ENCODE data around the gene RPL38.

RPL38 gene

DNA sequence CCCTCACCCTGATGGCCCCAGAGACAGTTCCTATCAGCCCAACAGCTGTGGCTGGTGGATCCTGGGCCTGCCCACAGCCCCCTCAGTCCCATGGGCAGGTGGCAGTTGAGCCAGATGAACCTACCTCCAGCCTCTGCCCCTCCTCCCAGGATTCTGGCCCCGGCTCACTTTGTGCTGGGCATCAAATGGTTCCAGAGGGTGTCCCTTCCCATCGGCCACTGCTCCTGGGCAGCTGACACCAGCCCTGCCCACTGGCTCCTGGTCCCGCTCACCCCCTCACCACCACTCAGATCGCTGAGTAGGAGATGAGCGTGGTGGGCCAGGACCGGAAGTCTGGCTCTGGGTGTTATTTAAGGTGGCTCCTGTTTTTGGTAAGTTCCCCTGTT, 11.9 kb downstream of the RPL38 start:
- Histone ChIP-seq H3K27ac (ENCODE audit: low read depth, low read length) (no peak overlapping the region), H3K4me3 (ENCODE audit: low read depth in 1 of 2, low read length in 2 of 2) (no peak overlapping the region), H3K9ac (ENCODE audit: low read depth in 1 of 2, low read length in 2 of 2) (no peak overlapping the region), H3K4me1 (ENCODE audit: control insufficient read depth in 1 of 2, insufficient read depth in 2 of 2, low read length in 2 of 2) (peaks cover 21 to 49% of the 10 kb centered on the region in 2 donors), H3K27me3 (ENCODE audit: control insufficient read depth in 1 of 2, insufficient read depth in 2 of 2, low read length in 2 of 2) (peaks cover 5 to 13% of the 10 kb centered on the region in 2 donors), H3K36me3 (ENCODE audit: control insufficient read depth in 1 of 2, insufficient read depth in 2 of 2, low read length in 2 of 2) (peaks cover 5 to 7% of the 10 kb centered on the region in 2 donors), H3K9me3 (ENCODE audit: control insufficient read depth in 1 of 2, low read length in 2 of 2) (no peaks in the 10 kb centered on the region)

DNA sequence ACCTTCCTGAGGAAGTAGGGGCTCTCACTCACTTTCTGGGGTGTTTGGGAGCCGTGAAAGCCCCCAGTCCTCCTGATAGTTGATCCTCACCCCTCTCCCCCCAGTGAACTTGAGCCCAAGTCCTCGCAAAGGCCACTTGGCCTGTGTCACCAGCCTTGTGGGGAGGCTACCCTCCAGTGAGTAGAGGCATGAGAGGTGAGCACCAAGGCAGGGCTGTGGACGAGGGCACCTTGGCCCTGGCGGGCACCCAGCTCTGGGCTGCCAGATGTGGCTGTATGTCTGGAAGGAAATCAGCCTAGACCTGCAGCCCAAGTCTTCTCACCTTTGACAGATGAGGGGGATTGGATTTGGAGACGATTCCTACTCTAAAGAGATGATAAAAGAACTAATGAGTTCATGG, 13.0 kb downstream of the RPL38 start:
- H3K27ac ChIP-seq (ENCODE audit: low read depth, low read length) = no peak overlapping the region
- H3K36me3 ChIP-seq (ENCODE audit: control insufficient read depth in 1 of 2, insufficient read depth in 2 of 2, low read length in 2 of 2) = no peaks in the 10 kb centered on the region
- H3K9ac ChIP-seq (ENCODE audit: low read depth in 1 of 2, low read length in 2 of 2) = no peak overlapping the region
- H3K9me3 ChIP-seq (ENCODE audit: control insufficient read depth in 1 of 2, low read length in 2 of 2) = no peaks in the 10 kb centered on the region
- peaks cover 5 to 13% of the 10 kb centered on the region in 2 donors for H3K27me3 ChIP-seq (ENCODE audit: control insufficient read depth in 1 of 2, insufficient read depth in 2 of 2, low read length in 2 of 2)
- H3K4me3 ChIP-seq (ENCODE audit: low read depth in 1 of 2, low read length in 2 of 2) = no peak overlapping the region
- H3K4me1 ChIP-seq (ENCODE audit: control insufficient read depth in 1 of 2, insufficient read depth in 2 of 2, low read length in 2 of 2) = peaks cover 14 to 41% of the 10 kb centered on the region in 2 donors

GRCh38 chr17:74217037-74217730, 13.7 kb downstream of the RPL38 start:
- Histone ChIP-seq H3K27me3 (ENCODE audit: control insufficient read depth in 1 of 2, insufficient read depth in 2 of 2, low read length in 2 of 2) (peaks cover 5 to 13% of the 10 kb centered on the region in 2 donors), H3K9me3 (ENCODE audit: control insufficient read depth in 1 of 2, low read length in 2 of 2) (no peaks in the 10 kb centered on the region), H3K9ac (ENCODE audit: low read depth in 1 of 2, low read length in 2 of 2) (no peak overlapping the region), H3K36me3 (ENCODE audit: control insufficient read depth in 1 of 2, insufficient read depth in 2 of 2, low read length in 2 of 2) (no peaks in the 10 kb centered on the region), H3K27ac (ENCODE audit: low read depth, low read length) (no peak overlapping the region), H3K4me3 (ENCODE audit: low read depth in 1 of 2, low read length in 2 of 2) (no peak overlapping the region), H3K4me1 (ENCODE audit: control insufficient read depth in 1 of 2, insufficient read depth in 2 of 2, low read length in 2 of 2) (peaks cover 8 to 35% of the 10 kb centered on the region in 2 donors)

GRCh38 chr17:74217888-74218287, 14.4 kb downstream of the RPL38 start:
- peaks cover 8 to 28% of the 10 kb centered on the region in 2 donors for H3K4me1 ChIP-seq (ENCODE audit: control insufficient read depth in 1 of 2, insufficient read depth in 2 of 2, low read length in 2 of 2)

DNA sequence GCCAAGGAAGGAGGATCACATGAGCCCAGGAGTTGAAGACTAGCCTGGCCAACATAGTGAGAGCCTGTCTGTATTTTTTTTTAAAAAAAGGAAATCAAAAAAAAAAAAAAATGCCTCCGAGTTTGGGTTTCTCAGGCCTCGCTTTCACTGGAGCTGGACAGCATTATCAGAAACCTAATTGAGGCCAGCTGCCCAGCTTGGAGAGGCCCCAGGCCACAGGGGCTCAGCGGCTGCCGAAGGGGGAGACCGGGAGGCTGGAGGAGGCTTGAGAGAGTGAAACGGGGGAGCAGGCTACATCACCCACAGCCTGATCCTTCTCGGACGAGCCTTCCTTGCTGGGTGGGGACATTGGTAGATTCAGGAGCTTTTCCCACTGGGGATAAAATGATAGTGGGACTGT, 15.0 kb downstream of the RPL38 start:
- peaks cover 5 to 11% of the 10 kb centered on the region in 2 donors for H3K27me3 ChIP-seq (ENCODE audit: control insufficient read depth in 1 of 2, insufficient read depth in 2 of 2, low read length in 2 of 2)
- H3K9ac ChIP-seq (ENCODE audit: low read depth in 1 of 2, low read length in 2 of 2) = no peak overlapping the region
- H3K9me3 ChIP-seq (ENCODE audit: control insufficient read depth in 1 of 2, low read length in 2 of 2) = no peaks in the 10 kb centered on the region
- peaks cover 8 to 25% of the 10 kb centered on the region in 2 donors for H3K4me1 ChIP-seq (ENCODE audit: control insufficient read depth in 1 of 2, insufficient read depth in 2 of 2, low read length in 2 of 2)
- no peak overlapping the region for H3K4me3 ChIP-seq (ENCODE audit: low read depth in 1 of 2, low read length in 2 of 2)
- no peaks in the 10 kb centered on the region for H3K36me3 ChIP-seq (ENCODE audit: control insufficient read depth in 1 of 2, insufficient read depth in 2 of 2, low read length in 2 of 2)
- H3K27ac ChIP-seq (ENCODE audit: low read depth, low read length) = no peak overlapping the region

More at GRCh38 chr17:74217888-74218287, 14.4 kb downstream of the RPL38 start:
- H3K27me3 ChIP-seq (ENCODE audit: control insufficient read depth in 1 of 2, insufficient read depth in 2 of 2, low read length in 2 of 2) = peaks cover 5 to 11% of the 10 kb centered on the region in 2 donors
- H3K9me3 ChIP-seq (ENCODE audit: control insufficient read depth in 1 of 2, low read length in 2 of 2) = no peaks in the 10 kb centered on the region
- H3K27ac ChIP-seq (ENCODE audit: low read depth, low read length) = no peak overlapping the region
- no peak overlapping the region for H3K9ac ChIP-seq (ENCODE audit: low read depth in 1 of 2, low read length in 2 of 2)
- no peaks in the 10 kb centered on the region for H3K36me3 ChIP-seq (ENCODE audit: control insufficient read depth in 1 of 2, insufficient read depth in 2 of 2, low read length in 2 of 2)
- H3K4me3 ChIP-seq (ENCODE audit: low read depth in 1 of 2, low read length in 2 of 2) = no peak overlapping the region

- Histone ChIP-seq H3K27ac (ENCODE audit: low read depth, low read length) (no peak overlapping the region), H3K4me1 (ENCODE audit: control insufficient read depth in 1 of 2, insufficient read depth in 2 of 2, low read length in 2 of 2) (peaks cover 1 to 15% of the 10 kb centered on the region in 2 donors), H3K9ac (ENCODE audit: low read depth in 1 of 2, low read length in 2 of 2) (no peak overlapping the region), H3K27me3 (ENCODE audit: control insufficient read depth in 1 of 2, insufficient read depth in 2 of 2, low read length in 2 of 2) (peaks cover 3 to 5% of the 10 kb centered on the region in 2 donors), H3K4me3 (ENCODE audit: low read depth in 1 of 2, low read length in 2 of 2) (no peak overlapping the region), H3K36me3 (ENCODE audit: control insufficient read depth in 1 of 2, insufficient read depth in 2 of 2, low read length in 2 of 2) (no peaks in the 10 kb centered on the region), H3K9me3 (ENCODE audit: control insufficient read depth in 1 of 2, low read length in 2 of 2) (no peaks in the 10 kb centered on the region)
Measured at GRCh38 chr17:74219576-74220133, 16.2 kb downstream of the RPL38 start.

DNA sequence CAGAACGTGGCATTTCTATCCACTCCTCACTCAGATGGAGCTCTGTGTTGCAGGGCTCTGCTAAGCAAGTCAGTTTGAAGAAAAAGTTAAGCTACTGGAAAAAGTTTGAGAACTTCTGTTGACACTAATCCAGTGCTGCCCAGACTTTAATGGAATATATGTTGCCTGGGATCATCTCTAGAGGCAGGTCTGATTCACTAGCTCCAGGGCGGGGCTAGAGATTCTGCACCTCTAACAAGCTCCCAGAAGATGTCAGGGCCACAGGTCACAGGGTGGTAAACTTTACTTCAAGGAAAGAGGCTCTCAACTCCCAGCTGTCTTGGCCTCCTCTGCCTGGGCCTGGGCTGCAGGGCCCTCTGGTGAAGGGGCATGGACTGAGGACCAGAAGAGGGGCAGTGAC, 16.7 kb downstream of the RPL38 start:
- Histone ChIP-seq H3K4me1 (ENCODE audit: control insufficient read depth in 1 of 2, insufficient read depth in 2 of 2, low read length in 2 of 2) (peaks cover 0 to 10% of the 10 kb centered on the region in 2 donors), H3K9me3 (ENCODE audit: control insufficient read depth in 1 of 2, low read length in 2 of 2) (no peaks in the 10 kb centered on the region), H3K27ac (ENCODE audit: low read depth, low read length) (no peak overlapping the region), H3K36me3 (ENCODE audit: control insufficient read depth in 1 of 2, insufficient read depth in 2 of 2, low read length in 2 of 2) (no peaks in the 10 kb centered on the region), H3K27me3 (ENCODE audit: control insufficient read depth in 1 of 2, insufficient read depth in 2 of 2, low read length in 2 of 2) (peaks cover 0 to 5% of the 10 kb centered on the region in 2 donors), H3K9ac (ENCODE audit: low read depth in 1 of 2, low read length in 2 of 2) (no peak overlapping the region), H3K4me3 (ENCODE audit: low read depth in 1 of 2, low read length in 2 of 2) (no peak overlapping the region)

DNA sequence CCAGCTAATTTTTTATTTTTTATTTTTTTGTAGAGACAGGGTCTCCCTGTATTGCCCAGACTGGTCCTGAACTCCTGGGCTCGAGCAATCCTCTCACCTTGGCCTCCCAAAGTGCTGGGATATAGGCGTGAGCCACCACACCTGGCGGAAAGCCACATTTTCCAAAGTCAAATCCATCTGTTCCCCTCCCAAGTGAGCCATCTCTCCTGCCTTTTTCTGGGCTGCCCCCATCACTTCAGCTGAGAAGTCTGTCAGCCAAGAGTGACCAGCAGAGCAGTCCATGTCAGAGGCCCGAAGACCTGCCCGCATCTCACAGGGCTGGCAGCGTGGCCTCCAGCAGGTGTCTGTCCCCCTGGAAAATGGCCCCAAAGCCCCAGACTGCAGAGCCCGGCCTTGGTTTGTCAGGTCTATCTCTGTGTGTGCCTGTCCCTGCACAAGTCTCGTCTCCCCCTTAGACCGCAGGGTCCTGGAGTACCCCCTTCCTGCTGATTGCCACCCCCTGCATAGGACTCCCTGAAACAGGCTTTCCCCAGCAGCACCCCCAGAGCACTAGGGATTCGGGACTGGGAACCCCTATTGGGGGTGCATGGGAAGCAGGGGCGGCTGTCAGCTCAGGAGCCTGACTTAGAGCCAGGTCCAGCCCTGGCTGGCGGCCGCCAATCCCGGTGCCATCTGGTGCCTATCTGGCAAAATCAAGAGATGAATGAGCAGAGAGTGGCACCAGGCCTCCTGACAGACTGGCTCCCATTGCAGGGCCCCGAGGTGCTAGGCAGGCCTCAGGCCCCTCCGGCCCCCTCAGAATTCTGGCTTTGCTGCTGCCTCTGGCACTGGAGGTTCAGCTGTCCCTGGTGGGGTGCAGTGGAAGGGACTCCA, 17.7 kb downstream of the RPL38 start:
- Histone ChIP-seq H3K9me3 (ENCODE audit: control insufficient read depth in 1 of 2, low read length in 2 of 2) (no peaks in the 10 kb centered on the region), H3K9ac (ENCODE audit: low read depth in 1 of 2, low read length in 2 of 2) (no peak overlapping the region), H3K4me3 (ENCODE audit: low read depth in 1 of 2, low read length in 2 of 2) (no peak overlapping the region), H3K27me3 (ENCODE audit: control insufficient read depth in 1 of 2, insufficient read depth in 2 of 2, low read length in 2 of 2) (no peaks in the 10 kb centered on the region), H3K36me3 (ENCODE audit: control insufficient read depth in 1 of 2, insufficient read depth in 2 of 2, low read length in 2 of 2) (no peaks in the 10 kb centered on the region), H3K27ac (ENCODE audit: low read depth, low read length) (no peak overlapping the region), H3K4me1 (ENCODE audit: control insufficient read depth in 1 of 2, insufficient read depth in 2 of 2, low read length in 2 of 2) (peaks cover 0 to 5% of the 10 kb centered on the region in 2 donors)

- Histone ChIP-seq H3K9me3 (ENCODE audit: control insufficient read depth in 1 of 2, low read length in 2 of 2) (no peaks in the 10 kb centered on the region), H3K9ac (ENCODE audit: low read depth in 1 of 2, low read length in 2 of 2) (no peak overlapping the region), H3K36me3 (ENCODE audit: control insufficient read depth in 1 of 2, insufficient read depth in 2 of 2, low read length in 2 of 2) (no peaks in the 10 kb centered on the region), H3K27me3 (ENCODE audit: control insufficient read depth in 1 of 2, insufficient read depth in 2 of 2, low read length in 2 of 2) (no peaks in the 10 kb centered on the region), H3K4me1 (ENCODE audit: control insufficient read depth in 1 of 2, insufficient read depth in 2 of 2, low read length in 2 of 2) (no peaks in the 10 kb centered on the region), H3K4me3 (ENCODE audit: low read depth in 1 of 2, low read length in 2 of 2) (no peak overlapping the region), H3K27ac (ENCODE audit: low read depth, low read length) (no peak overlapping the region)
Measured at GRCh38 chr17:74222399-74222798, 18.9 kb downstream of the RPL38 start.

GRCh38 chr17:74223901-74224300, 20.4 kb downstream of the RPL38 start:
- Histone ChIP-seq H3K9ac (ENCODE audit: low read depth in 1 of 2, low read length in 2 of 2) (no peak overlapping the region), H3K36me3 (ENCODE audit: control insufficient read depth in 1 of 2, insufficient read depth in 2 of 2, low read length in 2 of 2) (no peaks in the 10 kb centered on the region), H3K27ac (ENCODE audit: low read depth, low read length) (no peak overlapping the region), H3K27me3 (ENCODE audit: control insufficient read depth in 1 of 2, insufficient read depth in 2 of 2, low read length in 2 of 2) (no peaks in the 10 kb centered on the region), H3K4me1 (ENCODE audit: control insufficient read depth in 1 of 2, insufficient read depth in 2 of 2, low read length in 2 of 2) (no peaks in the 10 kb centered on the region), H3K4me3 (ENCODE audit: low read depth in 1 of 2, low read length in 2 of 2) (no peak overlapping the region), H3K9me3 (ENCODE audit: control insufficient read depth in 1 of 2, low read length in 2 of 2) (no peaks in the 10 kb centered on the region)
